B cell (primary cell): ENCODE results near the gene NATD1. TPM values are rescaled to one million over a fixed set of nuclear protein-coding genes. Genes with fewer than 3 reads are reported as not detected.

ENCODE experiments used
- ATAC-seq: fragments of 200-7000 bp; cut with Tn5 transposase; one replicate; pipeline ENCODE4 v1.10.0; 2021; ENCODE audit warnings: low read depth, mild to moderate bottlenecking, moderate number of reproducible peaks, moderate library complexity
- CTCF ChIA-PET: fragments of 350-600 bp; sonication (Branson Sonifier 250); formaldehyde crosslinking; loops from one replicate; lab custom pipeline; 2021; ENCODE audit warnings: antibody characterized with exemption, inconsistent platforms; lab: Charles Lee
- POLR2A ChIA-PET: fragments of 350-600 bp; sonication (Branson Sonifier 250); formaldehyde crosslinking; loops from one replicate; lab custom pipeline; 2021; ENCODE audit warnings: antibody characterized with exemption; lab: Charles Lee
- DNase-seq: peaks from one replicate; pipeline ENCODE4 v3.0.0; 2013
- H2AFZ ChIP-seq: 2 replicates; pipeline ENCODE4 v1.6.1; 2012; ENCODE audit warnings: mild to moderate bottlenecking, low read depth, low read length; ENCODE audit not compliant: insufficient read depth, poor library complexity, severe bottlenecking
- H3K27ac ChIP-seq, 2 donors: 1 replicate in 1 of 2; 2 replicates in 1 of 2; pipeline ENCODE4 v1.5.1; 2012 to 2013; ENCODE audit warnings: low read length in 2 of 2, mild to moderate bottlenecking in 2 of 2, moderate library complexity in 1 of 2
- H3K27me3 ChIP-seq, 4 experiments: fragments of 200-600 bp in 1 of 4; sonication (generic) in 1 of 4; replicated peaks in 1 of 4; 1 replicate in 2 of 4; 2 replicates in 2 of 4; pipeline versions ENCODE4 v1.6.1 to v1.7.0; 2013 to 2016; ENCODE audit warnings: low read length in 3 of 4, mild to moderate bottlenecking in 2 of 4, mixed read lengths in 1 of 4, moderate library complexity in 1 of 4; ENCODE audit not compliant: insufficient read depth in 4 of 4, control insufficient read depth in 3 of 4; ENCODE audit errors: control extremely low read depth in 1 of 4
- H3K36me3 ChIP-seq, 2 experiments: replicated peaks in 1 of 2; 1 replicate in 1 of 2; 2 replicates in 1 of 2; pipeline versions ENCODE4 v1.6.1 to v1.7.1; 2013; ENCODE audit warnings: low read length in 1 of 2; ENCODE audit not compliant: insufficient read depth in 2 of 2, control insufficient read depth in 1 of 2; ENCODE audit errors: control extremely low read depth in 1 of 2, extremely low read depth in 1 of 2
- H3K4me1 ChIP-seq, 2 donors: fragments of 200-600 bp in 1 of 2; sonication (generic) in 1 of 2; 1 replicate in 1 of 2; 2 replicates in 1 of 2; pipeline versions ENCODE4 v1.5.1 to v1.6.1; 2013 to 2017; ENCODE audit warnings: low read length in 2 of 2; ENCODE audit not compliant: control insufficient read depth in 2 of 2, insufficient read depth in 2 of 2
- H3K4me2 ChIP-seq: replicated peaks from 2 replicates; pipeline ENCODE3; 2012; ENCODE audit warnings: mild to moderate bottlenecking, low read depth, low read length; ENCODE audit not compliant: poor library complexity, severe bottlenecking
- H3K4me3 ChIP-seq, 5 experiments: fragments of 200-600 bp in 1 of 5; sonication (generic) in 1 of 5; 1 replicate in 3 of 5; 2 replicates in 2 of 5; pipeline versions ENCODE4 v1.5.1 to v1.7.0; 2011 to 2016; ENCODE audit warnings: low read length in 4 of 5, mild to moderate bottlenecking in 4 of 5, low read depth in 2 of 5, control low read depth in 1 of 5, moderate library complexity in 1 of 5; ENCODE audit not compliant: insufficient read depth in 1 of 5; ENCODE audit errors: control extremely low read depth in 1 of 5, extremely low read depth in 1 of 5
- H3K79me2 ChIP-seq: fragments of 200-600 bp; sonication (generic); one replicate; pipeline ENCODE4 v1.6.0; 2016; ENCODE audit warnings: low read length; ENCODE audit not compliant: control insufficient read depth, insufficient read depth
- H3K9ac ChIP-seq: fragments of 200-600 bp; sonication (generic); 2 replicates; pipeline ENCODE4 v1.6.1; 2017; ENCODE audit warnings: mild to moderate bottlenecking, low read length, moderate library complexity
- H3K9me3 ChIP-seq, 3 donors: one replicate each; pipeline versions ENCODE4 v1.6.1 to v1.7.1; 2013; ENCODE audit warnings: low read length in 2 of 3; ENCODE audit not compliant: control insufficient read depth in 2 of 3, insufficient read depth in 1 of 3; ENCODE audit errors: control extremely low read depth in 1 of 3
- H4K20me1 ChIP-seq: 2 replicates; pipeline ENCODE4 v1.6.0; 2012; ENCODE audit warnings: mild to moderate bottlenecking, low read length; ENCODE audit not compliant: insufficient read depth, control insufficient read depth, poor library complexity, severe bottlenecking
- H3K27ac Mint-ChIP-seq: one replicate; pipeline ENCODE4 v1.8.0; 2021; ENCODE audit warnings: mixed read lengths
- H3K27me3 Mint-ChIP-seq: one replicate; pipeline ENCODE4 v1.8.0; 2021; ENCODE audit warnings: mixed read lengths
- H3K4me1 Mint-ChIP-seq: one replicate; pipeline ENCODE4 v1.8.0; 2021; ENCODE audit warnings: mixed read lengths
- H3K4me3 Mint-ChIP-seq: one replicate; pipeline ENCODE4 v1.8.0; 2021; ENCODE audit warnings: mixed read lengths
- H3K9me3 Mint-ChIP-seq: one replicate; pipeline ENCODE4 v1.8.0; 2022; ENCODE audit warnings: mixed read lengths; ENCODE audit not compliant: insufficient read depth
- CTCF ChIP-seq: fragments of 200-600 bp; IDR thresholded peaks from one replicate; pipeline ENCODE4 v1.8.0; 2022; ENCODE audit warnings: antibody characterized with exemption, mild to moderate bottlenecking
- EZH2 ChIP-seq: IDR thresholded peaks from 2 replicates; pipeline ENCODE4 v1.6.1; 2012; ENCODE audit warnings: borderline replicate concordance, low read depth, mild to moderate bottlenecking, moderate library complexity, low read length; ENCODE audit not compliant: insufficient read depth, poor library complexity, severe bottlenecking
- WGBS: methylation state at CpG from one replicate; pipeline ENCODE4 v1.1.5; 2013; ENCODE audit warnings: missing lambda C conversion rate; ENCODE audit not compliant: insufficient coverage; 5-methylcytosine and 5-hydroxymethylcytosine counted together
- intact Hi-C: fragments of 100-400 bp; cut with micrococcal nuclease; formaldehyde crosslinking; loops from one replicate; pipeline ENCODE4 v1.10.0; 2022
- polyA plus RNA-seq: library from polyadenylated mRNA; depleted of rRNA; stranded (reverse); fragments of >200 nt; gene quantifications from 2 replicates; pipeline ENCODE4 v1.2.3, GENCODE V29; 2012
- total RNA-seq, 2 donors: library from RNA; stranded (reverse); fragments of 120-200 nt in 1 of 2; gene quantifications; 1 replicate in 1 of 2; 2 replicates in 1 of 2; pipeline versions ENCODE4 v1.2.3 to v1.2.4, GENCODE V29; 2013 to 2022

The NATD1 gene
- total and polyA plus RNA-seq, 2 donors (not counting 1 experiment from before 2014, with no cell fraction given), result 2.0 to 6.7 TPM

- intact Hi-C loops, result loop anchor here (2.0 kb wide), 1 partner anchor 70 kb away; no protein-coding TSS in a partner anchor
- peak overlapping the region; percentile 22 for H3K27ac Mint-ChIP-seq
Measured at GRCh38 chr17:21252289-21252795, 868 bp downstream of the NATD1 start.

More at GRCh38 chr17:21252289-21252795, 868 bp downstream of the NATD1 start:
- H3K4me1 ChIP-seq, result peaks cover 11 to 24% of the 10 kb centered on the region in 2 donors
- Mint-ChIP-seq H3K4me3 (peak overlapping the region; percentile 84), H3K4me1 (peaks cover 22% of the 10 kb centered on the region), H3K27me3 (no peaks in the 10 kb centered on the region), H3K9me3 (no peaks in the 10 kb centered on the region)
- no peaks in the 10 kb centered on the region for H3K79me2 ChIP-seq
- DNase-seq, result peak; percentile 31
- peak overlapping the region; percentile 46 for H2AFZ ChIP-seq
- peak overlapping the region; percentile 43 for H3K9ac ChIP-seq
- POLR2A ChIA-PET, result interaction anchor here (1.5 to 2.4 kb wide), 2 partner anchors 36 to 199 kb away, joined by 3 to 9 read pairs; no protein-coding TSS in a partner anchor
- H3K27me3 ChIP-seq, result no peaks in the 10 kb centered on the region
- ATAC-seq, result no peak
- TF ChIP-seq EZH2 (no peak), CTCF (no peak)
- no peaks in the 10 kb centered on the region for H4K20me1 ChIP-seq
- WGBS, result 25% methylated on average over 12 of the region's 12 CpGs
- CTCF ChIA-PET, result interaction anchor here (1.0 to 1.6 kb wide), 7 partner anchors 23 to 261 kb away, joined by 3 to 4 read pairs (median 3); no protein-coding TSS in a partner anchor
- H3K4me2 ChIP-seq, result peak overlapping the region; percentile 88
- peak overlapping the region; percentile 35 to 90 (median 60) for H3K4me3 ChIP-seq
- H3K36me3 ChIP-seq, result no peaks in the 10 kb centered on the region
- H3K27ac ChIP-seq, result no peak overlapping the region
- H3K9me3 ChIP-seq, result no peaks in the 10 kb centered on the region
